Measurements from ENCODE around the gene ADAMTS14. TPM values are rescaled to one million over a fixed set of nuclear protein-coding genes. Genes with fewer than 3 reads are reported as not detected.
"Not testable (repeated sequence)": the region's sequence is repeated elsewhere in the genome, so short reads cannot be mapped to it uniquely, and the experiment has no call there.

ADAMTS14 gene
- total RNA-seq, 1 experiment from 2014 or later: 0.14 TPM

- TF ChIP-seq CTCF (IDR thresholded peaks at IDR 0.05; ENCODE audit: unreplicated experiment): no peak
- intact Hi-C loops (cut with micrococcal nuclease; ENCODE audit: unreplicated experiment): no loop called here
- Mint-ChIP-seq H3K4me1 (ENCODE audit: low read depth, unreplicated experiment) (no peaks in the 10 kb centered on the region), H3K4me3 (ENCODE audit: low read depth, unreplicated experiment) (no peak overlapping the region), H3K9me3 (ENCODE audit: low read depth, unreplicated experiment) (peaks cover 3% of the 10 kb centered on the region), H3K27ac (ENCODE audit: unreplicated experiment) (no peak overlapping the region), H3K36me3 (ENCODE audit: insufficient read depth, unreplicated experiment) (peaks cover 8% of the 10 kb centered on the region), H3K27me3 (ENCODE audit: unreplicated experiment) (peaks cover 91% of the 10 kb centered on the region)
- DNase-seq: no peak
- CTCF ChIA-PET: interaction anchor here (0.6 kb wide), 1 partner anchor 151 kb away, joined by 4 read pairs; no protein-coding TSS in a partner anchor
- no TSS peak for BruUV-seq (replicated peaks)
These were observed 97.7 kb downstream of the ADAMTS14 start for GRCh38 chr10:70770001-70770400.

GRCh38 chr10:70770516-70770915 is 98.2 kb downstream of the ADAMTS14 start:
- BruUV-seq (replicated peaks); H3K4me3 Mint-ChIP-seq (ENCODE audit: low read depth, unreplicated experiment); H3K36me3 Mint-ChIP-seq (ENCODE audit: insufficient read depth, unreplicated experiment); H3K4me1 Mint-ChIP-seq (ENCODE audit: low read depth, unreplicated experiment); H3K27ac Mint-ChIP-seq (ENCODE audit: unreplicated experiment); CTCF ChIA-PET; H3K9me3 Mint-ChIP-seq (ENCODE audit: low read depth, unreplicated experiment); intact Hi-C loops (cut with micrococcal nuclease; ENCODE audit: unreplicated experiment); DNase-seq: not testable (repeated sequence)
- peaks cover 89% of the 10 kb centered on the region for H3K27me3 Mint-ChIP-seq (ENCODE audit: unreplicated experiment)

GRCh38 chr10:70771311-70772194 is 99.2 kb downstream of the ADAMTS14 start:
- intact Hi-C loops (cut with micrococcal nuclease; ENCODE audit: unreplicated experiment): no loop called here
- Mint-ChIP-seq H3K4me3 (ENCODE audit: low read depth, unreplicated experiment) (no peak overlapping the region), H3K4me1 (ENCODE audit: low read depth, unreplicated experiment) (no peaks in the 10 kb centered on the region), H3K36me3 (ENCODE audit: insufficient read depth, unreplicated experiment) (peaks cover 8% of the 10 kb centered on the region), H3K9me3 (ENCODE audit: low read depth, unreplicated experiment) (no peaks in the 10 kb centered on the region), H3K27ac (ENCODE audit: unreplicated experiment) (no peak overlapping the region), H3K27me3 (ENCODE audit: unreplicated experiment) (peaks cover 79% of the 10 kb centered on the region)
- DNase-seq: no peak
- no TSS peak for BruUV-seq (replicated peaks)
- CTCF ChIA-PET: no interaction called here
- no peak for TF ChIP-seq CTCF (IDR thresholded peaks at IDR 0.05; ENCODE audit: unreplicated experiment)

- intact Hi-C loops (cut with micrococcal nuclease; ENCODE audit: unreplicated experiment): no loop called here
- H3K36me3 Mint-ChIP-seq (ENCODE audit: insufficient read depth, unreplicated experiment): peaks cover 8% of the 10 kb centered on the region
These were observed 100.3 kb downstream of the ADAMTS14 start for GRCh38 chr10:70772627-70773026.

More at GRCh38 chr10:70772627-70773026, 100.3 kb downstream of the ADAMTS14 start:
- BruUV-seq (replicated peaks): no TSS peak
- TF ChIP-seq CTCF (IDR thresholded peaks at IDR 0.05; ENCODE audit: unreplicated experiment): no peak
- no peaks in the 10 kb centered on the region for H3K4me1 Mint-ChIP-seq (ENCODE audit: low read depth, unreplicated experiment)
- H3K27ac Mint-ChIP-seq (ENCODE audit: unreplicated experiment): no peak overlapping the region
- H3K4me3 Mint-ChIP-seq (ENCODE audit: low read depth, unreplicated experiment): no peak overlapping the region
- DNase-seq: no peak
- H3K9me3 Mint-ChIP-seq (ENCODE audit: low read depth, unreplicated experiment): no peaks in the 10 kb centered on the region
- peaks cover 72% of the 10 kb centered on the region for H3K27me3 Mint-ChIP-seq (ENCODE audit: unreplicated experiment)
- CTCF ChIA-PET: no interaction called here
